ENCODE results near the gene KHNYN. TPM values are rescaled to one million over a fixed set of nuclear protein-coding genes. Genes with fewer than 3 reads are reported as not detected.
A peak's percentile ranks its signal among the peaks of the same experiment; 100 is the strongest.

KHNYN gene
- polyA plus RNA-seq, 3 donors: 17.9 to 29.2 (median 24.5) TPM

DNA sequence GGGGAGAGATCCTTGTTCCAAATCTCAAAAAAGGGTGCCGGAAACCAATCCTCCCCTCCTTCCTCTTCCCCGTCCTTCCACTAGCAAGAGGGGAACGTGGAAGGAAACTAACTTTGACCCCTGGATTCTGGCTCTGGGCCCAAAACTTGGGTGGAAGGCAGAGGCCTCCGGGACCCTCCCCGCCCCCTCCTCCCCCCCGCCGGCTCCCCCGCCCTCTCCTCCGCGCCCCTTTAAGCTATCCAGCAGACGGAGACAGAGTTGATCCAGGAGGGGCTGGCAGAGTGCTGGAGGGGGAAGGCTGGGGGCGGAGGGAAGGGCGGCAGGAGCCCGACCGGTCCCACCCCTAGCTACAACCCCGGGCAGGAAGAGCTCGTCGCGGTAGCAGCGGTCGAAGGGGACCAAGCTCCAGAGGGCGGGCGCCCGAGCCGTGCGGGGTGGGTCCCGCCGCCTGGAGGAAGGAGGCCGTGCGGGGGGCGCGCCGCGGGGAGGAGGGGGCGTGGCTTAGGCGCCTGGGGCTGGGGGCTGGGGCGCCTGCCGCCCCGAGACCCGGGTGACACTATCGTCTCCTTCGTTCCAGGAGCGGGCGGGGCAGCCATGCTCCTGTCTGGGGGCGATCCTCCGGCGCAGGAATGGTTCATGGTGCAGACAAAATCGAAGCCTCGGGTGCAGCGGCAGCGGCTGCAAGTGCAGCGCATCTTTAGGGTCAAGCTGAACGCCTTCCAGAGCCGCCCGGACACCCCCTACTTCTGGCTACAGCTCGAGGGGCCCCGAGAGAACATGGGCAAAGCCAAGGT is 30.9 kb upstream of the KHNYN start, which contains the start of gene NYNRIN:
TSS of gene NYNRIN (plus strand) at position 351 of the 794 bp plus-strand sequence. CDS start at position 595, 244 bp downstream.
- WGBS, 3 donors: 1 to 5% (median 3%) methylated on average over 28 to 54 of the region's 57 CpGs
- H3K27ac ChIP-seq (ENCODE audit: low read depth, low read length): peak within 1 kb of the TSS; percentile 24

DNA sequence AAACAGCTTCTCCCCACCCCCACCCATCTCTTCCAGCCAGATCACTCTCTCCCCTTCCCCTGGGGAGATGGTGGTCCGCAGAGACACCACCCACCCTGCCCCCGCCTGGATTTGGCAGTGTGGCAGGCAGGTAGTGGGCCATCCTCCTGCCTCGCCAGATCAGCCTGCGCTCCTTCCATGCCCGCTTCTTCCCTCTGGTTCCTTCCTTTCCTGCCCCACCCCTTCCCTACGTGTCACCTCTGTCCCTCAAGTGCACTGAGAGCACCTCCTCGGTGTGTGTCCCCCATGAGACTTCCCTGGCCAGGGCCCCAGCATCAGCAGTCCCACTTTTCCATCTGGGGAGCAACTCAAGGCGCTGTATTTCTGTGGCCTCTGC is 30.3 kb upstream of the KHNYN start:
- 8 to 47% (median 9%) methylated on average over 8 of the region's 8 CpGs for WGBS, 3 donors
- H3K27ac ChIP-seq (ENCODE audit: low read depth, low read length): peak overlapping the region; percentile 24

DNA sequence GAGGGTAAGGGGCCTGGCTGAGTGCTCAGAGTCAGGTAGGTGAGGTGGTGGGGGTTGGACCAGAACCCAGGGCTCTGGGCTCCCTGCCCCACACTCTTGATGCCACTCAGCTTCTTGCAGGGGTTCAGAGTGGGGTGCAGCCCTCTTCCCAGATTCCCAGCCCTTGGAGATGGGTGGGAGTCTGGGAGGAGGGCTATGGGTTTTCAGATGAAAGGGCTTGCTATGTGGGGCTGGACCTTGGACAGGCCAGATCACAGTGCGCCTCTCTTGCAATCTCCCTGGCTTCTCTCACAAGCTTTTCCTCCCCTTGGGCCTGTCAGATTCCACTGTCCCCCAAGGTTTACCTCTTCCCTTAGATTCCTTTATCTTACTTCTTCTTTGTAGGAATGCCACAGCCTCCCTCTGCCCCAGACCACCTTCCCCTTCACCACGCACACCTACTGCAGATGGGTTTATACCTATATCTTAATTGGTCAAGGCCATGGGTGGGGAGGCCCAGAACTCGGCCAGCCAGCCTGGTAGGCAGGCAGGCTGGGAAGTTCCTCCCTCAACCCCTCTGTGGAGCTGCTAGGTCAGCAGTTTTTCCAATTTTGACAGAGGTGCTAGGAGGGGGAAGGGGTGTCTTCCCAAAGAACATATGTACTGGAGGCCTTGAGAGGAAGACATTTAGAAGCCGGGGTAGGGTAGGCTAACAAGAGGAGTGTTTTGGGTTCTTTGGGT is 29.6 kb upstream of the KHNYN start:
- WGBS, 3 donors: 51 to 55% (median 53%) methylated on average over 4 of the region's 4 CpGs
- H3K27ac ChIP-seq (ENCODE audit: low read depth, low read length): no peak overlapping the region

DNA sequence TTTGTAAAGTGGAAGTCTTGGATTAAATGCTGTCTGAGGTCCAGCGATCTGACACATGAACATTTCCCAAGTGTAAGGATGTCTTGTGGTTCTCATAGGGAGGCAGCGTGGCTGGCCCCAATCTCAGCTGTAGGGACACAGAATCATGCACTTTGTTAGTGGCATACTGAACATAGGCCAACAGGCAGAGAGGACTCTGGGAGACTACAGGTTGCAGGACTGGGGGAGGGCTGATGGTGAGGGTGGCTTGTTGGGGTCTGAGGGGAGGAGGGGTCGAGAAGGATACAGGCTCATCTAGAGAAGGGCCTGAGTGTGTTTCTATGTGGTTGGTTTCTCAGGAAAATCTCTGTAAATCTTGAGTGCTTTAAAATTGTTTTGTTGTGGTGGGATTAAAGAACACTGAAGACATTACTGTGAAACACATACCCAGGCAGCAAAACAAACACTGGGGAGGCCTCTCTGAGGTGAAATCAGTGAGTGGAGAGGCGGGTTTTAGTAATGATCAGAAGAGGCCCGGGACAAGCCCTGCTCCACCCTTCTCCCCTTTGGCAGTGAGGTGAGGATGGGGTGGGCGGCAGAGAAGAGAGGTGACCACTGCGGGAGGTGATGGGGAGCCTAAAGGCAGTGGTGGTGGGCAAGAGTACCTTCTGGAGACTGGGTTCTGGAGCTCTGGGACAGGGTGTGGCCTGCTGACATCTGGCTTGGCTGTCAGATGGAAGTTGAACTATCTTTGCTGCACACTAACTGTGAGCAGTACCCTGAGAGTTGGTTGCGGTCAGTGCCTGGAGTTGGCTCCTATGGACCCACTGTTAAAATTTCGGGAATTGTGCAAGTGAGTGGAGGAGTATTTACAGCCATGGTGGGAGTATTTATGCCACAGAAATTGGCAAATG is 27.7 kb upstream of the KHNYN start:
- 55 to 71% (median 58%) methylated on average over 9 of the region's 9 CpGs for WGBS, 3 donors
- H3K27ac ChIP-seq (ENCODE audit: low read depth, low read length): no peak overlapping the region

DNA sequence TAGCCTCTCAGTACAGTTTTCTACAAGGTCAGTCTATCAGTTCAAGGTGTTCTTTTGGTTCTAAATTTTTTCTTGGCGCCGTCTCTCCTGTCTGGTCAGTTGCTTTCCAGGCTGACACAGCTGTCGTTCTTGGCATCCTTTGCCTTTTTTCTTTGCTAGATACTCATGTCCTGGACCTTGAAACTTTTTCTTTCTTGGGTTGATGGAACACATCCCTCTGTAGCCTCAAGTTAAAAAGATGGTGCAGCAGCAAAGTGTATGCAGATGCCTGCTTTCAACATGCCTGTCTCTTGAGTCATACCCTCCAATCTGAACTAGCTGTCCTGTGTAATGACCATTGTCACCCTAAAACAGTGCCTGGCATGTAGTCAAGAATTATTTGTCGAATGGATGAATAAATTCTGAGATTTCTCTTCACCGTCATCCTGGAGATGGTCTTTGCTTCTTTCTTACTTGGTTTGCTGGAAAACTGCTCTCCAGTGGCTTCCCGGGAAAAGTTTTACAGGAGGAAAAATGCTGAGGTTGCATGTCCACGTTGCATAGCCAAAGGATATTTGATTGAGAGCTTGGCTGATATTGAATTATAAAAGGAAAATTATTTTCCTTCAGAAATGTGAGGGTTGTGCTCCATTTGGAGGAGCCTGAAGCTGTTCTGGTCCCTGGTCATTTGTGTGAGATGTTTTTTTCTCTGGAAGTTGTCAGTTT is 26.3 kb upstream of the KHNYN start:
- WGBS, 3 donors: 48 to 51% (median 50%) methylated on average over 7 of the region's 7 CpGs
- no peak overlapping the region for H3K27ac ChIP-seq (ENCODE audit: low read depth, low read length)

DNA sequence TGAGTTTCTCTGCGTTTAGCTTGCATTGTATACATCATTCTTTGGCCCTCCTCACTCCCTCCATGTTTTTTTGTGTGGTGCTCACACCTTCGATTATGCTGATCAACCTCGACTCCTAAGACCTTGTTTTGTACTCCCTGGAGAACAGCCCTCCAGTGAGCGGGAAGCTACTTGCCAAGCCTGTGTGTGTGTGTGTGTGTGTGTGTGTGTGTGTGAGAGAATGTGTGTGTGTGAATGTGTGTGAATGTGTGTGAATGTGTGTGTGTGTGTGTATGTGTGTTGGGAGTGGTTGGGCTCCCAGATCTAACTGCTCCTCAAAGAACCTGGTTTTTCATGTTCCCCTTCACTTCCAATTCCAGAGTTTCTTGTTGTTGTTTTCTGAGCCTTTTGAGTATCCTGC is 24.9 kb upstream of the KHNYN start:
- WGBS, 3 donors: 66 to 77% (median 71%) methylated on average over 4 of the region's 4 CpGs

DNA sequence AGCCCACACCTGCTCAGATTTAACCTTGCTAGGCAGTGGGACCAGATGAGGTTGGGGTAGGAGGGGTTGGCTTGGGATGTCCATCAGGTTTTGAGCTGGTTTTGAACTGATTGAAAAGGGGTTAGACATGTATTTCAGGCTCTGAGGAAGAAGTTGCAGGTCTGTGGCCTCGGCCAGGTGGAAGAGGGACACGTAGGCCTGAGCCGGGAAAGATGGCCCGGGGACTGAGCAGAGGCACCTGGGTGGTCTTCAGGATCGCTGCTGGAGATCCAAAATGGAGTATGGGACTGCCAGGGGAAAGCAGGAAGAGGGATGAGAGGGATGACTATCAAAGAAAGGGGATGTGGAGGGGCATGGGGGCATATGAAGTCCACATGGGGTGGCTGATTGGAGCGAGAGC is 23.3 kb upstream of the KHNYN start:
- H3K27ac ChIP-seq (ENCODE audit: low read depth, low read length): no peak overlapping the region
- 90 to 96% (median 96%) methylated on average over 6 of the region's 6 CpGs for WGBS, 3 donors

More for the DNA sequence above, 24.9 kb upstream of the KHNYN start:
- H3K27ac ChIP-seq (ENCODE audit: low read depth, low read length): no peak overlapping the region

DNA sequence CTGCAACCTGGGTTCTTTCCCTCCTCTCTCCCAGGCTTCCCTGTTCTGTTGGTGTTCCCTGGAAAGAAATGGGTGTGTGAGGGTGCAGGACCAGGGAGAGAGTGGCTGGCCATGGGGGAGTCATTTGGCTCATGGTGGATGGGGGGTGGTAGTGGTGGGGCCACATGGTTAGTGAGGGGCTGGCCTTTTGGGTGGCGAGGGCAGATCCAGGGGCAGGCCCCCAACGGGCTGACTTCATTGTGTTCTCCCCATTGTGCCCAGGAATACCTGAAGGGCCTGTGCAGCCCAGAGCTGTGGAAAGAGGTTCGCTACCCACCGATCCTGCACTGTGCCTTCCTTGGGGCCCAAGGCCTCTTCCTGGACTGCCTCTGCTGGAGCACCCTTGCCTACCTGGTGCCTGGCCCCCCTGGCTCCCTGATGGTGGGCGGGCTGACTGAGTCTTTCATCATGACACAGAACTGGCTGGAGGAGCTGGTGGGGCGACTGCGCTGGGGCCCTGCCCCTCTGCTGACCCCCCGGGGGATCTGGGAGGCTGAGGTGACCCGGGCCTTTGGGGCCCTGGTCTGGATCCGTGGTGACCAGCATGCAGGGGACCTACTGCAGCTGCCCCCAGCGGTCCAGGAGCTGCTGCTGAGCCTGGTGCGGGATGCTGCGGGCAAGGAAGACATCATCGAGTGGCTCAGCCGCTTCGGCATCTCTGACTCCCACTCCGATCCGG is 22.0 kb upstream of the KHNYN start:
- no peak overlapping the region for H3K27ac ChIP-seq (ENCODE audit: low read depth, low read length)
- 90 to 96% (median 94%) methylated on average over 18 of the region's 18 CpGs for WGBS, 3 donors

DNA sequence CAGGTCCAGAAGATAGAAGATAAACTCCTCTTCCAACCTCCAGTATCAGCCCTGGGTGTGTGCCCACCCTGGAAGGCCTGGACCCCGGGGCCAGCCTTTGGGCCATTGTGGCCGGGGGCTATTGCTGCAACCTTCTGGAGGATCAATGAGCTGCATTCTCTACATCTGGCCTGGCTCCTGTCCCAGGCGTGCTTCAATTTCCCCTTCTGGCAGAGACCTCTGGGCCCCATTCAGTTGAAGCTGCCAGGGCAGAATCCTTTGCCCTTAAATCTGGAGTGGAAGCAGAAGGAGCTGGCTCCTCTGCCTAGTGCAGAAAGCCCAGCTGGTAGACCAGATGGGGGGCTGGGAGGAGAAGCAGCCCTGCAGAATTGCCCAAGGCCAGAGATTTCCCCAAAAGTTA is 21.0 kb upstream of the KHNYN start:
- WGBS, 3 donors: 31 to 75% (median 48%) methylated on average over 3 of the region's 3 CpGs
- no peak overlapping the region for H3K27ac ChIP-seq (ENCODE audit: low read depth, low read length)

DNA sequence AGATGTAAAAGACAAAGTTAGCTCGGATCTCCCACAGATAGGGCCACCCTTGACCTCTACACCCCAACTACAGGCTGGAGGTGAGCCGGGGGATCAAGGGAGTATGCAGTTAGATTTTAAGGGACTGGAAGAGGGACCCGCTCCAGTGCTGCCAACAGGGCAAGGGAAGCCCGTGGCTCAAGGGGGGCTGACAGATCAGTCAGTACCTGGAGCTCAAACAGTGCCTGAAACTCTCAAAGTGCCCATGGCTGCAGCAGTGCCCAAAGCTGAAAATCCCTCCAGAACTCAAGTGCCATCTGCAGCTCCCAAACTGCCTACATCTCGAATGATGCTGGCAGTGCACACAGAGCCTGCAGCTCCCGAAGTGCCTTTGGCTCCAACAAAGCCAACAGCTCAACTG is 20.6 kb upstream of the KHNYN start:
- 83 to 93% (median 88%) methylated on average over 6 of the region's 6 CpGs for WGBS, 3 donors
- H3K27ac ChIP-seq (ENCODE audit: low read depth, low read length): no peak overlapping the region

DNA sequence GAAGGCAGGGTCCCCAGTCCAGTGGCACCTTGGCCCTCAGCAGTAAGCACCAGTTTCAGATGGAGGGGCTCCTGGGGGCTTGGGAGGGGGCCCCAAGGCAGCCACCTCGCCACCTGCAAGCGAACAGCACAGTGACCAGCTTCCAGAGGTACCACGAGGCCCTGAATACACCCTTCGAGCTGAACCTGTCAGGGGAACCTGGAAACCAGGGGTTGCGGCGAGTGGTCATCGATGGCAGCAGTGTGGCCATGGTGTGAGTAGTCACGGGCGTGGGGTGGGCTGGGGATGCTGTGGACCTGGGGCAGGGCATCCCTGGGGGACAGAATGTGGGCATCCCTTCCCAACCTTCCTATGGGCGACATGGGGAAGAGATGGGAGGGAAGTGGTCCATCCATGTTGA is 19.8 kb upstream of the KHNYN start:
- 94 to 96% (median 95%) methylated on average over 10 of the region's 10 CpGs for WGBS, 3 donors
- H3K27ac ChIP-seq (ENCODE audit: low read depth, low read length): no peak overlapping the region

DNA sequence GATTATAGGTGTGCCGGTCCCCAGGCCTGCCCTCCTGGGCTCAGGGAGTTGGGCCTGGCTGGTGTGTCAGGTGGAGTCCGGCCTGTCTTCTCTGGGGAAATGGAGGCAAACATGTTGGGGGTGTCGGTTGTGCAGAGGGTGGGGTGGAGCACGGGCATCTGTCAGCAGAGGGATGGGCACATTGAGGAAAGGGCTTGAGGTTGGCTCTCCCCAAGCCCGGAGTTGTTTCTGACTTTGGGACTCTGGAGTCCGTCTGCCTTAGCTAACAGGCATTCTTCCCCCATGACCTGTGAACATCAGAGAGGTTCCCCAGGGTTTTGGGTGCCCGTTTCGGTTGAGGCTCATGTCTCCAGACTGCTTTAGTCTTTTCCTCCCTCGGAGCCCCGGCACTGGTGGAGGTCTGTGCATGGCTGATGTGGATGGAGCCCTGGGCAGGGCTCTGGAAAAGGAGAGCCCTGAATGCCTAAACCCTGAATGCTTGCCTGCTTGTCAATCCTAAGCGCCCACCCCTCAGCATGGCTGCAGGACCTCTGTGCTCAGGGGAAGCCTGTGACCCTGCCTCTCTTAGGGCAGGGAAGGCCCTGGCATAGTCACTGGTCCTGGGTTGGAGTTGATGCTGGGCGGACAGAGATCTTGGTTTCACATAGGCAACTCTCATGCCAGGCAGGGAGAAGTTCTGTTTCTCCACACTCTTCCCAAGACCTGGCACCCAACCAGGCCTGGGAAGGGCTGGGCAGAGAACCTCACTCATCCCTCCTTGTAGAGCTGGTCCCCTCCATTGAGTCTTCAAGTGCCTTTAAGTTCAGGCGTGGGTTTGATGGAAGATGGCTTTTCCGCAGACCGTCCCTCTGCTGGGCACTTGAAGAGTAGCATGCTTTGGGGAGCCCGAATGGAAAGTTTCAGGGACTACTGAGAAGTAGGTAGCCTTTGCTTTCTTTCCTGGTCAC is 18.0 kb upstream of the KHNYN start:
- H3K27ac ChIP-seq (ENCODE audit: low read depth, low read length): no peak overlapping the region
- 68 to 72% (median 70%) methylated on average over 16 of the region's 16 CpGs for WGBS, 3 donors

DNA sequence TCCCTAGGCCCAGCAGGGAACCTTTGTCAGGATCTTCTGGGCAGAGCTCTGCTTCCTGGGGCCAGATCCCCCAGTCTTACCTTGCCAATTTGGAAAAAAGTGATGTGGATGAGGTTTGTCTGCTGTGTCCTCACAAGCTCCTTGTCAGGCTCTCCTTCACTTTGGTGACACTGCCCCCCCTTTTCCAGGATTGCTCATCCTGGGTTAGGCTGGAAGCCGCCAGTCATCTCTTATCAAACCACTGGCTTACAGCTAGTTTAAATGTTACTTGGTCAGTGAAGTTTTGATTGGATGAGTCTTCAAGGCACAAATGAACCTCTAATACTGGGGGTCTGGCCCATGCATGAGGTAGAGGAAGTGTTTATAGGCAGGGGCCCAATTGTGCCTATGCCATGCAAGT is 15.7 kb upstream of the KHNYN start:
- 93 to 96% (median 95%) methylated on average over 1 of the region's 1 CpG for WGBS, 3 donors
- H3K27ac ChIP-seq (ENCODE audit: low read depth, low read length): no peak overlapping the region

DNA sequence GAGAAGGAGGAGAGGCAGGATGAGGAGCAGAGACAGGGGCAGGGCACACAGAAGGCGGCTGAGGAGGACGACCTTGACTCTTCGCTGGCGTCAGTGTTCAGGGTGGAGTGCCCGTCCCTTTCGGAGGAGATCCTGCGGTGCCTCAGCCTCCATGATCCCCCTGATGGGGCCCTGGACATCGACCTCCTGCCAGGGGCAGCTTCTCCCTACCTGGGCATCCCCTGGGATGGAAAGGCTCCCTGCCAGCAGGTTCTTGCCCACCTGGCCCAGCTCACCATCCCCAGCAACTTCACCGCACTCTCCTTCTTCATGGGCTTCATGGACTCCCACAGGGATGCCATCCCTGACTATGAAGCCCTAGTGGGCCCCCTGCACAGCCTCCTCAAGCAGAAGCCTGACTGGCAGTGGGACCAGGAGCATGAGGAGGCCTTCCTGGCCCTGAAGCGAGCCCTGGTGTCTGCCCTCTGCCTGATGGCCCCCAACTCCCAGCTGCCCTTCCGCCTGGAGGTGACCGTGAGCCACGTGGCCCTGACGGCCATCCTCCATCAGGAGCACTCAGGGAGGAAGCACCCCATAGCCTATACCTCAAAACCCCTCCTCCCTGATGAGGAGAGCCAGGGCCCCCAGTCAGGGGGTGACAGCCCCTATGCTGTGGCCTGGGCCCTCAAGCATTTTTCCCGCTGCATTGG is 14.9 kb upstream of the KHNYN start:
- 85 to 92% (median 89%) methylated on average over 14 to 15 of the region's 15 CpGs for WGBS, 3 donors
- no peak overlapping the region for H3K27ac ChIP-seq (ENCODE audit: low read depth, low read length)

DNA sequence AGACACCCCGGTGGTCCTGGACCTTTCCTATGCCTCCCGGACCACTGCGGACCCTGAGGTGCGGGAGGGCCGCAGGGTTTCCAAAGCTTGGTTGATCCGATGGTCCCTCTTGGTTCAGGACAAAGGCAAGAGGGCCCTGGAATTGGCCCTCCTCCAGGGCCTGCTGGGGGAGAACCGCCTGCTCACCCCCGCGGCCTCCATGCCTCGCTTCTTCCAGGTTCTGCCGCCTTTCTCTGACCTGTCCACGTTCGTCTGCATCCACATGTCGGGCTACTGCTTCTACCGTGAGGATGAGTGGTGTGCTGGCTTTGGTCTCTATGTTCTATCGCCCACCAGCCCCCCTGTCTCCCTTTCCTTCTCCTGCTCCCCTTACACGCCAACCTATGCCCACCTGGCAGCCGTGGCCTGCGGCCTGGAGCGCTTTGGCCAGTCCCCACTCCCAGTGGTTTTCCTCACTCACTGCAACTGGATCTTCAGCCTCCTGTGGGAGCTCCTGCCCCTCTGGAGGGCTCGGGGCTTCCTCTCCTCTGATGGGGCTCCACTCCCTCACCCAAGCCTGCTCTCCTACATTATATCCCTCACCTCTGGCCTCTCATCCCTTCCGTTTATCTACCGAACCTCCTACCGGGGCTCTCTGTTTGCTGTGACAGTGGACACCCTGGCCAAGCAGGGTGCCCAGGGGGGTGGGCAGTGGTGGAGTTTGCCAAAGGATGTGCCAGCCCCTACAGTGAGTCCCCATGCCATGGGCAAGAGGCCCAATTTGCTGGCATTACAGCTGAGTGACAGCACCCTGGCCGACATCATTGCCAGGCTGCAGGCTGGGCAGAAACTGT is 14.1 kb upstream of the KHNYN start:
- WGBS, 3 donors: 90 to 94% (median 91%) methylated on average over 24 to 25 of the region's 25 CpGs
- H3K27ac ChIP-seq (ENCODE audit: low read depth, low read length): no peak overlapping the region

All from adipose tissue (tissue), 3 donors.